Measurements from ENCODE around the gene PTPRJ. TPM values are rescaled to one million over a fixed set of nuclear protein-coding genes. Genes with fewer than 3 reads are reported as not detected.

The PTPRJ gene
- total RNA-seq, 4 donors from 2014 or later, result 9.8 to 17.8 (median 14.2) TPM

DNA sequence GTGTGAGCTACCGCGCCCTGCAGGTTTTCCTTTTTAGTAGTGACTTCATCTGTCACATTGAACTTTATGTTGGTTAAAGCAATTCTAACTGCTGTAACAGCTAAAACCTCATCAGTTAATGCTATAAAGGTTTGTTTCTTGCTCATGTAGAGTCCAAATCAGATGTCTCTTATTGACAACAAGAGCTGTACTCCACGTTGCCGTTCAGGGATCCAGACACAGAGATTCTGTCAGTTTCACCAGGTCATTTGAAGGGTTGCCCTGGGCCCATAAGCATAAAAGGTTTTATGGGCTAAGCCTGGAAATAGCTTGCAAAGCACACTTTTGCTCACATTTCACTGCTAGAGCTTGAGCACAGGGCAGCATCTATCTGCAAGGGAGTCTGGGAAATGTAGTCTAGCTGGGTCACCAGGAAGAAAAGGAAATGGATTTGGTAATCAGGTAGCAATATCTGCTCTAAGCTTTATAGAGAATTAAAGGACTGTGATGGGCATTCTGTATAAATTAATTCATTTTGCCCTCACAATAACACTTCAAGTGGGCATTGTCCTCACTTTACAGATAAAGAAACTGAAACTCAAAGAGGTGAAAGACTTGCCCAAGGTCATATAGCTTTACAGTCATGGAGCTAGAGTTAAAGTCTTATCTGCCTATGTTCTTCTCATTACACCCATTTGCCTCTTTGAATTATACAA is 25.2 kb upstream of the PTPRJ start:
- DNase-seq (ENCODE audit: low spot score), result no peak
- no peak for ATAC-seq (ENCODE audit: low FRiP score)
- TF ChIP-seq, protein P1, sequence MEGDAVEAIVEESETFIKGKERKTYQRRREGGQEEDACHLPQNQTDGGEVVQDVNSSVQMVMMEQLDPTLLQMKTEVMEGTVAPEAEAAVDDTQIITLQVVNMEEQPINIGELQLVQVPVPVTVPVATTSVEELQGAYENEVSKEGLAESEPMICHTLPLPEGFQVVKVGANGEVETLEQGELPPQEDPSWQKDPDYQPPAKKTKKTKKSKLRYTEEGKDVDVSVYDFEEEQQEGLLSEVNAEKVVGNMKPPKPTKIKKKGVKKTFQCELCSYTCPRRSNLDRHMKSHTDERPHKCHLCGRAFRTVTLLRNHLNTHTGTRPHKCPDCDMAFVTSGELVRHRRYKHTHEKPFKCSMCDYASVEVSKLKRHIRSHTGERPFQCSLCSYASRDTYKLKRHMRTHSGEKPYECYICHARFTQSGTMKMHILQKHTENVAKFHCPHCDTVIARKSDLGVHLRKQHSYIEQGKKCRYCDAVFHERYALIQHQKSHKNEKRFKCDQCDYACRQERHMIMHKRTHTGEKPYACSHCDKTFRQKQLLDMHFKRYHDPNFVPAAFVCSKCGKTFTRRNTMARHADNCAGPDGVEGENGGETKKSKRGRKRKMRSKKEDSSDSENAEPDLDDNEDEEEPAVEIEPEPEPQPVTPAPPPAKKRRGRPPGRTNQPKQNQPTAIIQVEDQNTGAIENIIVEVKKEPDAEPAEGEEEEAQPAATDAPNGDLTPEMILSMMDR (IDR thresholded peaks at IDR 0.05), result no peak

DNA sequence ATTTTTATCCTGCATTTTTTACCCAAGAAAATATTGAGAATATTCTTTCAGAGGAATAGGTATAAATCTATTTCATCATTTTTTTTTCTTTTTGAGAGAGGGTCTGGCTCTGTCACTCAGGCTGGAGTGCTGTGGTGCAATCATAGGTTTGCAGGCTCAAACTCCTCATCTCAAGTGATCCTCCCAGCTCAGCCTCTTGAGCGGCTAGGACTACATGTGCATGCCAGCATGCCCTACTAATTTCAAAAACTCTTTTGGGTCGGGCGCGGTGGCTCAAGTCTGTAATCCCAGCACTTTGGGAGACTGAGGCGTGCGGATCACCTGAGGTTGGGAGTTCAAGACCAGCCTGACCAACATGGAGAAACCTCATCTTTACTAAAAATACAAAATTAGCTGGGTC is 20.3 kb upstream of the PTPRJ start:
- TF ChIP-seq, protein P1 (IDR thresholded peaks at IDR 0.05), result no peak
- ATAC-seq (ENCODE audit: low FRiP score), result no peak
- no peak for DNase-seq (ENCODE audit: low spot score)

DNA sequence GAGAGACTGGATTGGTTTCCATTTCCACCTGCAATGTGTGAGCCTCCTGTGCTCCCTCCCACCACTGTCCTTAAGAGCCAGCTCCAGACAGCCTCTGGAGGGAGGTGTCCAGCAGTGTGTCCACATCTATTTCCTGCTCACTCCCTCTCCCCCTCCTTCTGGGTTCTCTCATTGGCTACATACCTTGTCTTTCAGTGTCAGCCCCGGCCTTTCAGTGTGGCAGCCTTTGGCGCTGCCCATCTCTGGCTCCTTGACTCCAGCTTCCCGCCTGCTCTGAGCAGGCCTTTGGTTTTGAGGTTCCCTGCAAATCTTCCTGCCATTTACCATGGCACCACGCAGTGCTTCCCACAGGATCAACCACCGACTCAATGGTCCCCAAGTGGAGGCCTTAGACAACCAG is 19.0 kb upstream of the PTPRJ start:
- DNase-seq (ENCODE audit: low spot score) (no peak), ATAC-seq (ENCODE audit: low FRiP score) (no peak)
- TF ChIP-seq, protein P1 (IDR thresholded peaks at IDR 0.05), result no peak

DNA sequence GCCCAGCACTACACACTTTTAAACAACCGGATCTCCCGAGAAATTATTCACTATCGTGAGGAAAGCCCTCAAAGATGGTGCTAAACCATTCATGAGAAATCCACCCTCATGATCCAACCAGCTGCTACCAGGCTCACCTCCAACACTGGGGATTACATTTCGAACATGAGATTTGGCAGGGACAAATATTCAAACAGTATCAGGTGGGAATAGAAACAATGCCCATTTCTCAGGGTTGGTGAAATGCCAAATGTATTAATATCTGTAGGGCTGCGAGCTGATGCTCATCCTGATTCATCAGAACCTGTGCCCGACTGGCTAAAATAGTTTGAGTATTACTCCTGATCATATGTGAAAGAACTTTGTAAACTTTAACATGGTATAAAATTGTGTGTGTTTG is 15.8 kb upstream of the PTPRJ start:
- ATAC-seq (ENCODE audit: low FRiP score) (no peak), DNase-seq (ENCODE audit: low spot score) (no peak)
- TF ChIP-seq, protein P1 (IDR thresholded peaks at IDR 0.05), result no peak

DNA sequence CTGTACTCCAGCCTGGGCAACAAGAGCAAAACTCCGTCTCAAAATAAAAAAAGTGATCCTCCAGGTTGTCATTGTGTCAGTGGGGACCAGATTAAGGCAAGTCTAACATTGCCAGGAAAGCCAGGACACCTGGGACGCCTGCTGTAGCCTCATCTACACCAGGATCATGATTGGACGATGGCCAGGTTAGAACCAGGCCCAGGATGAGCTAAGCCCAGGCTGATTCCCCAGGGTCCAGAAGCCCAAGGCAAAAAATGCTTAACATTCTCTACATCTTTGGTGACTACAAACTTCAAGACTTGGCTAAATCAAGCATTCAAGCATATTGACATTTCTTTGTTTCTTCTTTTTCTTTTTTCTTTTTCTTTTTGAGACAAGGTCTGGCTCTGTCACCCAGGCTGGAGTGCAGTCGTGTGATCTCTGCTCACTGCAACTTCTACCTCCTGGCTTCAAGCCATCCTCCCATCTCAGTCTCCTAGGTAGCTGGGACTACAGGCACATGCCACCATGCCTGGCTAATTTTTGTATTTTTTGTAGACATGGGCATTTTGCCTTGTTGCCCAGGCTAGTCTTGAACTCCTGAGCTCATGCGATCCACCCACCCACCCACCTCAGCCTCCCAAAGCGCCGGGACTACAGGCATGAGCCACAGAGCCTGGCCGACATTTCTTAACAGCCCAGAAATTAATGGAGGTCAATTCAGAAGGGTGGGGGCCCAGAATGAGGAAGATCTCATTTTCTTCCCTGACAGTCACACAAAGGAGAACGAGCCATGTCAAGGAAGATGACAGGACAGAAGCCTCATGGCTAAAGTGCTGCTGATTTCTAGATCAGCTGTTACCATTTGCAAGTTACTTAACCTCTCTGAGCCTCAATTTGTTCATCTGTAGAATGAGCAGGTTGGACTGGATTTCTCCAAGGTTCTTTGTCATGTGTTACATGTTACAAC is 12.5 kb upstream of the PTPRJ start:
- TF ChIP-seq, protein P1 (IDR thresholded peaks at IDR 0.05), result no peak
- ATAC-seq (ENCODE audit: low FRiP score), result no peak
- DNase-seq (ENCODE audit: low spot score), result no peak

DNA sequence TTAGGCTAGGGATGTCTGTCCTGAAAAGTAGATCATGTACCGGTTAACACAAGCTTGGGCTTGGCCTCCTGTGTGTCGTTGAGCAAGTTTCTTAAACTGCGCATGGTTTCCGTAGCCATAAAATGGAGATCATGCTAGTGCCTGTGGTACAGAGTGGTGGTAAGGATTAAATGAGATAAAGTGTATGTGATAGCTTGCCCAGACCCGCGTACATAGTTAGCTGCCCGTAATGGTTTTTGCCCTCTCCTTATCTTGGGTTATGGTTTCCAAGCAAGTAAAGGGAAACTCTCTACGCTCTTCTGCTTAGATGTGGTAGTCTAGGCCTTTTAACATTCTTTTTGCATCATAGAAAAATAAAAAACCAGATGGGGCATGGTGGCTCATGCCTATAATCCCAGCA is 11.0 kb upstream of the PTPRJ start:
- ATAC-seq (ENCODE audit: low FRiP score) (no peak), DNase-seq (ENCODE audit: low spot score) (no peak)
- TF ChIP-seq, protein P1 (IDR thresholded peaks at IDR 0.05), result no peak
